NCI-H1436 (cell line): ENCODE data around the gene OR6C65.
"Not testable (repeated sequence)": the region's sequence is repeated elsewhere in the genome, so short reads cannot be mapped to it uniquely, and the experiment has no call there.

ENCODE experiments used
- DNase-seq: peaks from one replicate; lab custom pipeline; 2025; lab: John Stamatoyannopoulos, UW

OR6C65 gene

DNA sequence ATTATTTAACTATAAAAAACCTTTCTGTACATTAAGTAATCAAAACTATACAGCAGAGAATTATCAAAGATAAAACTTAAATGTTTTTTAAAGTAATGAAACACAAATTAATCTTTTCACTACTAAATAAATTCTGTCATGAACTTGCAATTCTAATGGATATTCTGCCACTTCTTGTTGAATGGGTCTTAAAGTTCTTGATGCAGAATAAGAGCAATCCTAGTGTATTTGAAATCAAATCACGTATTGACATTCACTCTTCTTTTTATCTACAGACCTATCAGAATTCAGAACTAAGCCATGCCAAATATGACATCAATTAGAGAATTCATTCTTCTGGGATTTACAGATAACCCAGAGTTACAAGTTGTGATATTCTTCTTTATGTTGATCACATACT, at the start of gene OR6C65:
Gene OR6C65 (plus strand): TSS at position 301 of the 400 bp plus-strand sequence. CDS start 0 bp downstream, at position 301.
- DNase-seq = no peak

DNA sequence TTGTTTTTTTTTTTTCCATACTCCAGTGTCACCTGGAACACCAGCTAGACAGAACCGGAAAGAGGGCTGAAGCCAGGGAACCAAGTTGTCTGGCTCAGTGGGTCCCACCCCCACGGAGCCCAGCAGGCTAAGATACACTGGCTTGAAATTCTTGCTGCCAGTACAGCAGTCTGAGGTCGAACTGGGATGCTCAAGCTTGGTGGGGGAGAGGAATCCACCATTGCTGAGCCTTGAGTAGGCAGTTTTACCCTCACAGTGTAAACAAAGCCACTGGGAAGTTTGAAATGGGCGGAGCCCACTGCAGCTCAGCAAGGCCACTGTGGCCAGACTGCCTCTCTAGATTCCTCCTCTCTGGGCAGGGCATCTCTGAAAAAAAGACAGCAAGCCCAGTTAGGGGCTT, 45.0 kb upstream of the OR6C65 start:
- not testable (repeated sequence) for DNase-seq

DNA sequence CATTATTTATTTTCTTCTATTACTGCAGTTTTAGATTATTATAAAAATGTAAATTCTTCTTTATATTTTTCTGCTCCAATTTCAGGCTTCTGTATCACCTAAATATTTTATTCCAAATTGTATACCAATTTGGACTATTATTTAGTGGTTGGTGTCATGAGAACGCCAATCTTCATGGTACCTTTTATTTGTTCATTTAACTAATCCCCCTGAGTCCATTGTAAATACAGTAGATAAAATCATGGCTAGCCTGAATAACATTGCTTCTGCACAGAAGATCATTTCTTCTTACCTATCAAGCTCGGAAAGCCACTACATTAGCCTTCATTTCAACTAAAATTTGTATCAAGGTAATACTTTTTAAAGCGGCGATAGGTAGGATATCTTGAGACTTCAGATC, 37.7 kb upstream of the OR6C65 start, which contains the start of gene OR6C75:
Gene OR6C75 (plus strand): TSS at position 301 of the 400 bp plus-strand sequence. CDS start 2,136 bp downstream, outside the sequence.
- no peak for DNase-seq

DNA sequence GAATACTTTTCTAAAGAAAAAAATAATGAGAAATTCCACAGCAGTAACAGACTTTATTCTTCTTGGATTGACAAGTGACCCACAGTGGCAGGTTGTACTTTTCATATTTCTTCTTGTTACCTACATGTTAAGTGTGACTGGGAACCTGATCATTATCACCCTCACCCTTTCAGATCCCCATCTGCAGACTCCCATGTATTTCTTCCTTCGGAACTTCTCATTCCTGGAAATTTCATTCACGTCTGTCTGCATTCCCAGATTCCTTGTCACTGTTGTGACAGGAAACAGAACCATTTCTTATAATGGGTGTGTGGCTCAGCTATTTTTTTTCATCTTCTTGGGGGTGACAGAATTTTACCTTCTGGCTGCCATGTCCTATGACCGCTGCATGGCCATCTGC, 35.2 kb upstream of the OR6C65 start:
- DNase-seq = no peak

DNA sequence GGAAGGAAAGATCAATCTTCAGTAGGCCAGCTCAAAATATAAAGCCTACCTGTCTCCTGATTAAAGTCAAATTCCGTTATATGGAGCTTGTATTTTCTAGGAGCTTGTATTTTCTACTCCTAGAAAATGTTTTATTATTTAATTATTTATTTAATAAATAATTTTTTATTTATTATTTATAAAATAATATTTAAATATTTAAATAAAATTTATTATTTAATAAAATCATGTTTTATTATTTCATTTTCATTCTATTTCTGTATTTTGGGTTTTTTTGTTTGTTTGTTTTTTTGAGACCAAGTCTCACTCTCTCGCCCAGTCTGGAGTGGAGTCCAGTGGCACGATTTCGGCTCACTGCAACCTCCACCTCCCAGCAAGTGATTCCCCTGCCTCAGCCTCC, 27.8 kb upstream of the OR6C65 start:
- DNase-seq = no peak

DNA sequence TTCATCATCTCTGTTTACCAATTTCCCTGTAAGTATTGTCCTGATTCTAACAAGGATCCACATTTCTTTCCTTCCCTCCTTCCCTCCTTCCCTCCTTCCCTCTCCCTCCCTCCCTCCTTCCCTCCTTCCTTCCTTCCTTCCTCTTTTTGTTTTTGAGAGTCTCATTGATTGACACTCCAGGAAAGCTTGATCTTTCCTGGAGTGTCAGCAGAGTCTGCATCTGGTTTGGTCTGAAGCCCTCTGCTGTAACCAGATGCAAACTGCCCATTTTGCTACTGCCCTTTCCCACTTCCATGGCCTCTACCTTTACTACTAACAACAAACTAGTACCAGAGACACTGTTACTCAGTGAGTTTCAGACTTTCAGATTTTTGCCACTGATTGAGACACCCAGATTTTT, 14.4 kb upstream of the OR6C65 start:
- no peak for DNase-seq

DNA sequence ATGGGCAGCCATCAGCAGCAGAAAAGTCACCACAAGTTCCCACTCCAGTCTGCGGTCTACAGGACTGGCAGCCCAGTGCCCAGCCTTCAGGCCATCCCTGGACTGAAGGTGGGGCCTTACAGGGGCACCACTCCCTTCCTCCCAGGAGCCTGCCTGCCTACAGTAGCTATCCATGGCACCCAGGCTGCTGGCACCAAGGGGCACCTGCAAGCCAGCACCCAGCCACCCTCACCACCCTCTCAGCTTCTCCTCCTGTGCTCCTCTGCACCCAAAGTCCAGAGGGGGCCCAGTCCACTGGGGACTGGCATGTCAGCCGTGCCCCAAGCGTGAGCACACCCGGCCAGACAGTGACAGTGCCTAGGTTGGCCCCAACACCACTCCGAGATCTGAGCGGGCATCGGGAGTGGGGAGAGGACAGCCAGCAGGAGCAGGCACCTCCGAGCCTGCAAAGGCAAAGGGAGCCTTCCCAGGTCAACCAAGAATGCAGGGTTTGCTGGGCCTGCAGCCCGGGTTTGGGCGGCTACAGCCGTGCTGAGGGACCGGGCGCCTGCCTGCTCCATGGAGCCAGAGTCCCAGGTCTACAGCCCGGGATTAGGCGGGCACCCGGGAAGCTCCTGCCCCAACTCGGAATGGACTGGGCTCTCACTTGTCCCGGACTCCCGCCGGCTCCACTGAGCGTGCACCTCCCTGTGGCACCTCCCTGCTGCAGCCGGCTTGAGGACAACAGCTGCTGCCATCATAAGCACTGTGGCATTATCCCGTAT, 8.1 kb upstream of the OR6C65 start:
- no peak for DNase-seq

DNA sequence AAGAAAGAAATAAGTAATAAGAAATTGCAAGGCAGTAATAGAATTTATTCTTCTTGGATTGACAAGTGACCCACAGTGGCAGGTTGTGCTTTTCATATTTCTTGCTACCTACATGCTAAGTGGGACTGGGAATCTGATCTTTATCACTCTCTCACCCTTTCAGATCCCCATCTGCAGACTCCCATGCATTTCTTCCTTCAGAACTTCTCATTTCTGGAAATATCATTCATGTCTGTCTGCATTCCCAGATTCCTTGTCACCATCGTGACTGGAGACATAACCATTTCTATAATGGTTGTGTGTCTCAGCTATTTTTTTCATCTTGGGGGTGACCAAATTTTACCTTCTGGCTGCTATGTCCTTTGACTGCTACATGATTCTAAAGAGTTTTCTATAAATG, 4.0 kb upstream of the OR6C65 start:
- no peak for DNase-seq

DNA sequence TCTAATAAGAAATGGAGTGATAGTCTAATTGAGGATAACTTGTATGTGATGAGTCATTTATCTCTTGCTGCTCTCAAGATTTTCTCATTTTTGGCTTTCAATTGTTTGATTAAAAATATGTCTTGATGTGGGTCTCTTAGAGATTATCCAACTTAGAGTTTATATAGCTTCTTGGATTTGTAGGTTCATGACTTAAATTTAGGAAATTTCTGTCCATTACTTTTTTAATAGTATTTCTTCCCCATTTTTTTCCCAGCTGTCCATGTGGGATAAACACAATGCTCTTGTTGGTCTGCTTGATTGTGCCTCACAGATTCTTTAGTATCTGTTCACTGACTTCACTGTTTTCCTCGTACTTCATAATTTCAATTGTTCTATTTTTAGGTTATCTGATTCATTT, 7.5 kb downstream of the OR6C65 start:
- no peak for DNase-seq

DNA sequence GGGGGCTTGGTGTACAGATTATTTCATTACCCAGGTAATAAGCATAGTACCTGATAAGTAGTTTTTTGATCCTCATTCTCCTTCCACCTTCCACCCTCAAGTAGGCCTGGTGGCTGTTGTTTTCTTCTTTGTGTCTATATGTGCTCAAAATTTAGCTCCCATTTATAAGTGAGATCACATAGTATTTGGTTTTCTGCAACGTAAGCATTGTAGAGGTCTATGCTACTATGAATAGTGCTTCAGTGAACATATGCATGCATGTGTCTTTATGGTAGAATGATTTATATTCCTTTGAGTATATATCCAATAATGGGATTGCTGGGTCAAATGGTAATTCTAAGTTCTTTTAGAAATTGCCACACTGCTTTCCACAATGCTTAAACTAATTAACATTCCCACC, 8.8 kb downstream of the OR6C65 start:
- DNase-seq = not testable (repeated sequence)

DNA sequence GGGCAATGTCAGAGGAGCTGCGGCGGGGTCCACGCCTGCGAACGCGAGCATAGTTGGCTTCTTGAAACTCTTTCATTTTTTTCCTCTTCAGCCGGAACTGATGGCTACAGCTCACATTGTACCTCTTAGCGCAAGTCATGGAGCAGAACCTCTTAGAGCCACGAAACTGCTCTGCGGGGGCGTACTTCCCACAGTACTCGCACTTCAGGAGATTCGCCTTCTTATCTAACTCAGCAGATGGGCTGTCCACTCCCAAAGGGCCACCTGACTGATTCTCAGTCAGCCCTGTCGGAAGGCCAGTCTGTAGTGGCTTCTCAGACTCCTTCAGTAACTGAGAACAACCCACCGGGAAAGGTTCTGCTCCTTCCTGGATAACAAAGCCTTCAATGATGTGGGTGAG, 11.8 kb downstream of the OR6C65 start:
- not testable (repeated sequence) for DNase-seq

DNA sequence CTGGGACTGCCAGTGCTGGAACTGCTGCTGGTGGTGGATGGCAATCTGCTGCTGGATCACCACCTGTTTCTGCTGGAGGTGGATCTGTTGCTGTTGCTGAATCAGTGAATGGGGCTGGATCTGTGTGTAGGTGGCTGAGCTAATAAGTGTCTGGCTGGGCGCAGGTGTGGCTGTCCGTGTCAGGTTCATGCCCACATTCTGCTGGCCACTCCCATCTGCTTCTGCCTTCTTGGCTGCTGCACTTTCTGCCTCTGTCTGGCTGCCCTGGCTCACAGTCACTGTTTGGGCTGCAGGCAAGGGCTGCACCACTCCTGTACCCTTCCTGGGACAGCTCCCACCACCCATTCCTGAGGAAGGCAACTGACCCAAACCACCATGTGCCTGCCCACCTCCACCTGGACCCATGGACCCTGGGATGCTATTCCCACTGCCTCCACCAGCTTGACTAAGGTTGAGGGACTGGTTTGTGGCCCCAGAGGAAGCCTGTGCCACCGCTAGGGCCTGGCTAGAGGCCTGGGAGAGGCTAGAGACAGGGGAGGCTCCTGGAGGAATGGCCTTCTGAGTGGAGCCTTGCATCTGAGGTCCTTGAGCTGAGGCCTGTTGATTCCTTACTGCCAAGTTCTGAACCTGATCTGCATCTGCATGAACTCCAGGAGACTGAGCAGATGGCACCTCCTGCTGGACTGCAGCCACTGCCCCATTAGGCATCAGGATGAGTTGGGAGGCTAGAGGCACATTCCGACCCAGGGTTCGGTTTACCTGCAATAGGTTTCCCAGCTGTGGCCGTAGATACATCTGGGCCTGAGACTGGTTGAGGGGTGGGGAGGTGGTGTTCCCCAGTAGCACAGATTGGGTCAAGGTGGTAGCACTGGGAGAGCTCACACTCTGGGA, 13.4 kb downstream of the OR6C65 start:
- not testable (repeated sequence) for DNase-seq

DNA sequence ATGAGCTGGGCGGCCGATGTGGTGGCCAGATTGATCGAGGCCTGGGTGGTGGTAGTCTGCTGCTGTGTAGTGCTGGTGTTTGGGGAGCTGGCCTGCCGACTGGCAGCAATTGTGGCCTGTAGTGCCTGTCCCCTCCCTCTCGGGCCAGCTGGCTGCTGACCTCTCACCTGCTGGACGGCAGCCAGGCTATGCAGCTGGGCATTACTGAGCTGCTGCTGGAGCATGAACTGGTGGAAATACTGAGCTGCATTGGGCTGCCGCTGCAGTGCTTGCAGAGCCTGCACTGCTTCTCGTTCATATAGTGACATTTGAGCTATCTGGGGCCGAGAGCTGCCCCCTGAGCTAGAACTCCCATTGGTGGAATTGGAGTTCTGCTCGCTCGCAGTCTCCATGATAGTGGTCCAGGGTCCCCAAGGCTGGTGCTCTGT, 14.1 kb downstream of the OR6C65 start:
- DNase-seq = not testable (repeated sequence)

DNA sequence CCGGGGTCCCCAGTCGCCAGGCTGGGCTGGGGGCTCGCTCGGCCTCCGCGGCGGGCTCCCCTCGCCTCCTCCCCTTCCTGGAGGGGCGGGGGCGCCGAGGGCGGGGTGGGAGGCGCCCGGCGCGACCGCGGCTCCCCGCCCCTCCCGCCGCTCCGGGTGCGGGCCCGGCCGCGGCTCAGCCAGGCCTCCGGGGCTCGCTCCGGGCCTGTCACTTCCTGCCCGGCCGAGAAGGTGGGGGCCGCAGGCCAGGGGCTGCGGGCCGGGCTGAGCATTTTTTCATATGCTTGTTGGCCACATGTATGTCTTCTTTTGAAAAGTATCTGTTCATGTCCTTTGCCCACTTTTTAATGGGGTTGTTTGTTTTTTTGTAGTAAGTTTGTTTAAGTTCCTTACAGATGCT, 14.6 kb downstream of the OR6C65 start:
- DNase-seq = not testable (repeated sequence)

DNA sequence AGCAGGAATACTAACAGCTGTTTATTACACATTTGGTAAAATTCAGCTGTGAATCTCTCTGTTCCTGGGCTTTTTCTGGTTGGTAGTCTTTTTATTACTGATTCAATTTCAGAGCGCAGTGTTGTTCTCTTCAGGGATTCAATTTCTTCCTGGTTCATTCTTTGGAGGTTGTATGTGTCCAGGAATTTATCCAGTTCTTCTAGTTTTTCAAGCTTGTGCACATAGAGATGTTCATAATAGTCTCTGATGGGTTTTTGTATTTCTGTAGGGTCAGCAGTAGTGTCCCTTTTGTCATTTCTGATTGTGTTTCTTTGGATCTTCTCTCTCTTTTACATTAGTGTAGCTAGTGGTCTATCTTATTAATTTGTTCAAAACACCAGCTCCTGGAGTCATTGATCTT, 16.6 kb downstream of the OR6C65 start:
- no peak for DNase-seq

DNA sequence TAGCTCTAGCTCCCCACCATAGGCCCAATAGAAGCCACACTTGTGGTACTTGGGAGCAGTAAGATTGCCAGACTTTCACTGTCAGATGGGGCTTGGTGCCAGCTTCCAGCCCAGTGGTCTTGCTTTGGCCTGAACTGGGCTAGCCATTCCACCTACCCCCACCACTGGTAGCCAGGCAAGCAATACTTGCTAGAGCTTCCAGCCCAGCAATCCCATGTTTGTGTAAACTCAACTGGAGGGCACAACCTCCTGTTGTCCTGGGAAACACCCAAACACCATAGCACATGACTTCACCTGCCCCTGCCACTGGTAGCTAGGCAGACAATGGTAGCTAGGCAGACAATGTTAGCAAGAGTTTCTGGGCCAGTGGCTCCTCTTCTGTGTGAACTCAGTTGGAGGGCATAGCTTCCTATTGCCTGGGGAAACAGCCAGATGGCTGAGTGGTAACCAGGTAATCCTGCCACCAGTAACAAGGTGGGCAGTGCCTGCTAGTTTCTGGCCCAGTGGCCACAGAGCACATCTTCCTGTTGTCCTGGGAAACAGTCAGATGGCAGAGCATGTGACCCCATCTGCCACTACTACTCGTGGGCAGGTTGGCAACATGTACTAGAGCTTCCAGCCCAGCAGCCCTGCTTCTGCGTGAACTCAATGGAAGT, 20.1 kb downstream of the OR6C65 start:
- DNase-seq = no peak

DNA sequence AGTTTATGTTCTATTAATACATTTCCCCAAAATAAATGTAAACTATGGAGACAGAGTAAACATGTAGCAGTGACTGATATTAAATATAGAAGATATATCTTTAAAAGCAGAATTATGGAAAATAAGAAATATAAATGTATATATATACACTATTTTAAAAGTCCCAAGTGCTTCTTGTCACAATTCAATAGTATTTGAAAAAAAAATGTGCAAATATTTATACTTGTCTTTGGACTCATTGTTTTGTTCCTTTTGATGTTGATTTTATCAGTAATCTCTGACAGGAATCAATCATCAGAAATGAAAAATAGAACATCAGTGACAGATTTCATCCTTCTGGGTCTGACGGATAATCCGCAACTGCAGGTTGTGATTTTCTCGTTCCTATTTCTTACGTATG, 25.6 kb downstream of the OR6C65 start, which contains the start of gene OR6C76:
Gene OR6C76 (plus strand): TSS at position 301 of the 400 bp plus-strand sequence. CDS start 0 bp downstream, at position 301.
- no peak for DNase-seq

DNA sequence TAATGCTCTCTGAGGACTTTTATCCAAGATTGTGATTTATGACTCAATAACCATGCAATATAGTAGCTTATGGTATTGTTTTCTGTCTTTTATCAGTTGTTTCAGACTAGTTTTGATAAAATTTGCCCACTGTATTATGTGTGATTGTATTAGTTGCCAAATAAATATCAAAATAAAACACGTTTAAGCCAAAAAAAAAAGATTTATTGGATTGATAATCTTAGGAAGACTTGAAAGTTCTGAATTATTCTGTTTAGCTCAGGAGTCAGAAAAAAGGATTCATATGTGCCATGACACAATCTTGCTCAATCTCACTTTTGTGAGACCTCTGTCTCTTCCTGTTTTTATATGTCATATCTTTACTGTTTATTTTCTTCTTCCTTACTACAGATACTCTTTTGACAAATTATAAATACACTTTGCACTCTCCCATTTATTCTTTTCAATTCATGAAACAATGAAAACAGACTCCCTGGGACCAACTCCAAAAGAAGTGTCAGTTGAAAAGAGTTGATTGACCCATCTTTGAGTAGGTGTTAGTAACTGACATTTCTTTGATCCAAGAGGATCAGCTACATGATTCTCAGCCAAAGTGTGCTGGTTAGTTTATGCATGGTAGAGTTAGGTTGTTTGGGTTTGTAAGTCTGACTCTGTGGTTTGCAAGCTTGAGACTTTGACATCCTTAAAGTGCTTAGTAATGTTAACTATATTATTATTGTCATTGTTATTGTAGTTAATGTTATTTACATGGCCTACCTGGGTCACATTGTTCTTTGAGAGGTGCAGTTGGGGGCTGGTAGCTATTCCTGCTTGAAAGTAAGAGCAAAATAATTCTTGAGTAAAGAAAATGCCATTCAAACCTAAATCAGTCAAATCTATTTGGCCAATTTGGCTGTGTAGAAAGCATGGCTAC, 28.3 kb downstream of the OR6C65 start:
- DNase-seq = no peak

DNA sequence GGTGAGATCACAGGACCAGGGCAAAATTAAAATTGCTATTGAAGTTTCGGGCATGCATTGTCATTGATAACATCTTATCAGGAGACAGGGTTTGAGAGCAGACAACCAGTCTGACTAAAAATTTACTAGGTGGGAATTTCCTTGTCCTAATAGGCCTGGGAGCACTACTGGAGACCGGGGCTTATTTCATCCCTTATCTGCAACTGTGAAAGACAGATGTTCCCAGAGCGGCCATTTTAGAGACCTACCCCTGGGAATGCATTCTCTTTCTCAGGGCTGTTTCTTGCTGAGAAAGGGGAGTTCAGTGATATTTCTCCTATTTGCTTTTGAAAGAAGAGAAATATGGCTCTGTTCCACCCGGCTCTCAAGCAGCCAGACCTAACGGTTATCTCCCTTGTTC, 40.9 kb downstream of the OR6C65 start:
- DNase-seq = not testable (repeated sequence)

DNA sequence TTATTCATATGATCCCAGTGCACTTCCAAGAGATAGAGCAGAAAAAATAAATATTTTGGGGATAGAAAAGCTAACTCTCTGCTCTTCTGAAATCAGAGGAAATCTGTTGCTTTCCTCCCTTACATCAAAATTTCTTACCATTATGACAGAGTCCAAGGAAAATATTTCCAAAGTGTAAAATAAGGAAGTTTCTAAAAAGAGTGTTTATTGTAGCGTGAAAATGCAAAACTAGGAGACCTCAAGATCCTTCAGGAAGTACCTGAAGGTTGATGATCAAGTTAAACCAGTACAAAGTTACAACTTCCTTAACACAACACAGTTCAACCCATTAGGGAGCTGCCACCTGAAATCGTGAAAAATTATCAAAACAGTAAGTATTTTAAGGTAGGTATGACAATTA, 43.4 kb downstream of the OR6C65 start, which contains the start of gene OR6C2:
Gene OR6C2 (plus strand): TSS at position 301 of the 400 bp plus-strand sequence. CDS start 8,138 bp downstream, outside the sequence.
- no peak for DNase-seq

DNA sequence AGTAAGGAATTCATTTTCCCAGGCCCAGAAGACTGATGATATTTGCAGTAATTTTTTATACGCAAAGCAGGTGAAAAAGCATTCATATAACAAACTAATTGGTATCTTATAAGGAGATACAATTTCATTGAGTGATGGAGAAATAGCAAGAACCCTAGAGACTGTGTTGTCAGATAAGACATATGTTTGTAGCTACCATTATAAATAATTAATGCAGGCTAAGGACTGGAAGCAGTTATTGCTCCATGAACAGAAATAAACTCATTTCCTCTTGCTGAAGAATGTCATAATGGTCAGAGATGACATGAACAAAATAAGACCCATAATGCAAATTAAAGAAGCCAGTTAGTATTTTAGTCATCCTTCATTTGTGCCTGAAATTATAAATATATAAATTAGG, 45.0 kb downstream of the OR6C65 start:
- no peak for DNase-seq
